ENCODE measurements around the gene TIRAP. TPM values are rescaled to one million over a fixed set of nuclear protein-coding genes. Genes with fewer than 3 reads are reported as not detected.

The TIRAP gene
- total RNA-seq, 2 donors from 2014 or later = 19.8 to 19.9 TPM

DNA sequence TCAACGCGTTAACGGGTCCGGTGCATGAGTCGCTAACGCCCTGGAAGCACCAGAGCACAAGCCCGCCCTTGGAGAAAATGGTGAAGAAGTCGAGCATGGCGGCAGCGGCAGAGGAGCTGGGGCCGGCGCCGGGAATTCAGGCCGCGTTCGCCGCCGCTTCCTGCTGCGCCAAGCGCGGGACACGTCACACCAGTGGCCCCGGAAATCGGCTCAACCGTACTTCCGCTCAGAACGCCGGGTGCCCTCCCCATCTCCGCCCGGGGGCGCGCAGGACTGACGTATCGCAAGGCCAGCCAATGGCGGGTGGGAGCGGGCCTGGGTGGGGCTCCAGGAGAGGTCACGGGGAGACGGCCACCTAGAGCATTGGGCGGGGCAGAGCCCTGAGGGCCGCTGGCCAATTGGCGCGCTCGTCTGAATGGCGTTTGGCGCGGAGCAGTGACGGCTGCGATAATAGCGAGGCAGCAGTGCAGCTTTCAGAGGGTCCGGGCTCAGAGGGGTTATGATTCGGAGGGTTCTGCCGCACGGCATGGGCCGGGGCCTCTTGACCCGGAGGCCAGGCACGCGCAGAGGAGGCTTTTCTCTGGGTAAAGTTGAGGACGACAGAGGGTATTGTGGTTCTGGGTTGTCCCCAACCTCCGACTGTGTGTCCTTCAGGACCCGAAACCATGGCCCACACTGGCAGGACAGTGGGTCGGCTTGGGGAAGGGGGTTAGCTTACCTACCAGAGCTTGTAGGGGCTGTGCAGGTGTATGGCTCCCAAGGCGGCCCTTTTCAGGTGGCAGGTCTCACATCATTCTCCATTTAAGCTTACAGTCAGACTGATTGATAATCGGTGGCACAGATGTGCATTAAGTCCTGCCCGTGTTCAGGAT is 13.9 kb upstream of the TIRAP start, which contains the start of the genes FOXRED1 and SRPRA:
TSS of gene FOXRED1 (plus strand) at position 447 of the 872 bp plus-strand sequence. CDS start at position 500, 53 bp downstream.
TSS of gene SRPRA (minus strand) at position 188 of the 872 bp plus-strand sequence. CDS start at position 97, 91 bp downstream.
- peak; percentile 100 for DNase-seq (ENCODE audit: low spot score)
- no peaks in the 10 kb centered on the region for H3K27me3 Mint-ChIP-seq
- H3K4me1 Mint-ChIP-seq (ENCODE audit: low read depth in 2 of 2) = peaks cover 46 to 55% of the 10 kb centered on the region in 2 donors
- H3K36me3 Mint-ChIP-seq = peaks cover 43% of the 10 kb centered on the region
- ATAC-seq = peak; percentile 100
- H3K9me3 Mint-ChIP-seq = no peaks in the 10 kb centered on the region
- H3K4me3 Mint-ChIP-seq = peak within 1 kb of the TSS; percentile 98
- peak within 1 kb of the TSS; percentile 98 for H3K27ac Mint-ChIP-seq

DNA sequence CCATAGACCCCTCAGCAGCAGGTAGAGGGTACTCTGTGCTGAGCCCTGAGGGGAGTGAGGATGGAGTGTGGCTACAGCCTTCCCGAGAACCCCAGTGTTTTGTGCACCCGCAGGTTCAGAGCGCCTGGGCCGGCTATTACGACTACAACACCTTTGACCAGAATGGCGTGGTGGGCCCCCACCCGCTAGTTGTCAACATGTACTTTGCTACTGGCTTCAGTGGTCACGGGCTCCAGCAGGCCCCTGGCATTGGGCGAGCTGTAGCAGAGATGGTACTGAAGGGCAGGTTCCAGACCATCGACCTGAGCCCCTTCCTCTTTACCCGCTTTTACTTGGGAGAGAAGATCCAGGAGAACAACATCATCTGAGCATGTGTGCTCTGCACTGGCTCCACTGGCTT is 5.6 kb upstream of the TIRAP start:
- no peak overlapping the region for H3K27ac Mint-ChIP-seq
- DNase-seq (ENCODE audit: low spot score) (no peak), ATAC-seq (no peak)
- H3K9me3 Mint-ChIP-seq = no peaks in the 10 kb centered on the region
- no peak overlapping the region for H3K4me3 Mint-ChIP-seq
- H3K36me3 Mint-ChIP-seq = peaks cover 22% of the 10 kb centered on the region
- H3K4me1 Mint-ChIP-seq (ENCODE audit: low read depth in 2 of 2) = peaks cover 32% of the 10 kb centered on the region in 2 donors
- H3K27me3 Mint-ChIP-seq = no peaks in the 10 kb centered on the region

DNA sequence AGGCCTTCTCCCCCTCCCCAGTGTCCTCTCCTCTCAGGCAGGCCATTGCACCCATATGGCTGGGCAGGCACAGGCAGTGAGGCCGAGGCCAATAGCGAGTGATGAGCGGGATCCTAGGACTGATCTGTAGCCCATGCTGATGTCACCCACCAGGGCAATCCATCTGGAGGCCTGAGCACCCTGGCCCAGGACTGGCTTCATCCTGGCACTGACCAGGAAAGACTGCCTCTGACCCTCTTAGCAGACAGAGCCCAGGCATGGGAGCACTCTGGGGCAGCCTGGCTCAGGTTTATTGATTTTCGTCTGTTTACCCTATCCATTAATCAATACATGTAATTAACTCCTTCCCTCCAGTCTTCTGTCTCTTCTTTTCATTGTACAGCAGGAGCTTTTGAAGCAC is 5.1 kb upstream of the TIRAP start:
- ATAC-seq = no peak

DNA sequence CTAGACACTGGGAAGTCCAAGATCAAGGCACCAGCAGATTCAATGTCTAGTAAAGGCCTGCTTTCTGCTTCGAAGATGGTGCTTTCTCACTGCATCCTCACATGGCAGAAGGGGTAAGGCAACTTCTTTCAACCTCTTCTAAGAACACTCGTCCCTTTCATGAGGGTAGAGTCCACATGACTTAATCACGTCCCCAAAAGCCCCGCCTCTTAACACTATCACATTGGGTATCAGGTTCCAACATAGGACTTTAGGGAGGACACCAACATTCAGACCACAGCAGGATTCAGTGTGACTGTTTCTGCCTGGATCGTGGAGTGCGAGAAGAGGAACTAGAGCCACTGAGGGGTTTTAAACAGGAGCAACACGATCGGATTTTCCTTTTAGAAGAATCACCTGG is 3.7 kb upstream of the TIRAP start:
- Mint-ChIP-seq H3K4me1 (ENCODE audit: low read depth in 2 of 2) (peaks cover 38 to 41% of the 10 kb centered on the region in 2 donors), H3K36me3 (peaks cover 13% of the 10 kb centered on the region), H3K4me3 (no peak overlapping the region), H3K9me3 (no peaks in the 10 kb centered on the region), H3K27ac (peak overlapping the region; percentile 87 to 95), H3K27me3 (no peaks in the 10 kb centered on the region)
- no peak for DNase-seq (ENCODE audit: low spot score)
- no peak for ATAC-seq

More for the DNA sequence above, 5.1 kb upstream of the TIRAP start:
- H3K27me3 Mint-ChIP-seq = no peaks in the 10 kb centered on the region
- H3K27ac Mint-ChIP-seq = no peak overlapping the region
- no peaks in the 10 kb centered on the region for H3K9me3 Mint-ChIP-seq
- DNase-seq (ENCODE audit: low spot score) = no peak
- H3K4me3 Mint-ChIP-seq = no peak overlapping the region
- H3K4me1 Mint-ChIP-seq (ENCODE audit: low read depth in 2 of 2) = peaks cover 31 to 34% of the 10 kb centered on the region in 2 donors
- H3K36me3 Mint-ChIP-seq = peaks cover 19% of the 10 kb centered on the region

DNA sequence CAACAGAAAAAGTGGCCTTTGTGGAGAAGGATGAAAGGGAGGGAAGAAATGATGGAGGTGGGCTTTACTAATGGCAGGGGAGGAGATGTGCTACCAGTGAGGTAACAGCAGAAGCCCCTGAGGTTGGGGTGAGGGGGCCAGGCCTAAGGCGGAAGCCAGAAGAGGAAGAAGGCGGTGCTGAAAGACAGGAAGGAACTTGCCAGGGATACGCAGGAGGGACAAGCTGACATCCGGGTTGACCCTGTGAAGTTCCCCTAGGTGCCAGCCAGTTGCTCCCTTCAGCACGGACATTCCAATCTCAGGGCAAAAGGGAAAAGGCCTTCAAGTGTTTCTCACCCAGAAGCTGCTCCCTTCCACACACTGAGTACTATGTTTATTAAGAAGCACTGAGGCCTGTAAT is 2.3 kb upstream of the TIRAP start:
- H3K36me3 Mint-ChIP-seq = peaks cover 4% of the 10 kb centered on the region
- H3K27ac Mint-ChIP-seq = peak overlapping the region; percentile 87 to 95
- DNase-seq (ENCODE audit: low spot score) = no peak
- no peaks in the 10 kb centered on the region for H3K9me3 Mint-ChIP-seq
- H3K4me3 Mint-ChIP-seq = peak overlapping the region; percentile 6
- H3K27me3 Mint-ChIP-seq = no peaks in the 10 kb centered on the region
- H3K4me1 Mint-ChIP-seq (ENCODE audit: low read depth in 2 of 2) = peaks cover 44 to 49% of the 10 kb centered on the region in 2 donors
- no peak for ATAC-seq

DNA sequence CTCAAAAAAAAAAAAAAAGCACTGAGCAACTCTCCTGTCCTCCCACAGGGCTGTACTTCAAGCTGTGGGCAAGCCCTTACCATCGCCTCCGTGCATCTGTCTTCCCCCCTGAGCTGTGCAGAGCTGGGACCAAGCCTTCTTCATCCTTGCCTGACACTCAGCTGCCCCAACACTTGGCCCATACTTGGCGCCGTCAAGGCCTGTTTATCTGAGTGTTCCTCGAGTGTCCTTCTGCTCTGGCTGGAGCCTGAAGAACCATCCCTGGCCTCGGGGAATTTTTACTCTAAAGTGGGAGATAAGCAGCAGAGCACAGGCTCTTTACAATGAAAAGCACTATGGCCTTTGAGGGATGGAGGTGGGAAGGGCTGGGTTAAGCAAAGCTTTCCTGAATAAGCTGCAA is 1.6 kb upstream of the TIRAP start:
- Mint-ChIP-seq H3K9me3 (no peaks in the 10 kb centered on the region), H3K4me1 (ENCODE audit: low read depth in 2 of 2) (peaks cover 40 to 49% of the 10 kb centered on the region in 2 donors), H3K27ac (peak overlapping the region; percentile 63 to 95), H3K36me3 (no peaks in the 10 kb centered on the region), H3K4me3 (peak overlapping the region; percentile 98), H3K27me3 (no peaks in the 10 kb centered on the region)
- ATAC-seq (no peak), DNase-seq (ENCODE audit: low spot score) (no peak)

DNA sequence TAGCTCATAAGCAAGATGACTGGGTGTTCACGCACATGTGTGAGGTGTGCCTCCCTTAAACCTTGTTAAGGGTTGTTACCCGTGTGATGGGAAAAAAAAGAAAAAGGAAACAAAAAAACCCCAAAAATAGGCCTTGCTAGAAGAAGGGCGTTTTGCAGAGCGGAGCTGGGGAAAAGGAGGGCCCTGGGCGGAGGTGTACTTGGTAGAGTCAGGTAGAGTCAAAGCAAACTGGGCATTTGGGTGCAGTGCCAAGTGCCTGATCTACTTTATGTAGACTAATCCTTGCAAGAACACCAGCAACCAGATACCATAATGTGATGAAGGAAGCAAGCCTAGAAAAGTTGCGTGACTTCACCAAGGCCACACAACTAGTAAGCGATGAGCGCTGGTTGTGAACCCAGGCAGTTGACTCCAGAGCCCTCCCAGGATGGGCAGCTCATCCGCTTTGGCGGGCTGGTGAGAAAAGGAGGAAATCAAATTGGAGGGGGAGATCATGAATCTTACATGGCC is 1.2 kb upstream of the TIRAP start:
- H3K4me3 Mint-ChIP-seq = peak overlapping the region; percentile 98
- no peaks in the 10 kb centered on the region for H3K27me3 Mint-ChIP-seq
- ATAC-seq (no peak), DNase-seq (ENCODE audit: low spot score) (no peak)
- H3K27ac Mint-ChIP-seq = peak overlapping the region; percentile 85 to 95
- H3K4me1 Mint-ChIP-seq (ENCODE audit: low read depth in 2 of 2) = peaks cover 41 to 49% of the 10 kb centered on the region in 2 donors
- H3K9me3 Mint-ChIP-seq = no peaks in the 10 kb centered on the region
- H3K36me3 Mint-ChIP-seq = no peaks in the 10 kb centered on the region

DNA sequence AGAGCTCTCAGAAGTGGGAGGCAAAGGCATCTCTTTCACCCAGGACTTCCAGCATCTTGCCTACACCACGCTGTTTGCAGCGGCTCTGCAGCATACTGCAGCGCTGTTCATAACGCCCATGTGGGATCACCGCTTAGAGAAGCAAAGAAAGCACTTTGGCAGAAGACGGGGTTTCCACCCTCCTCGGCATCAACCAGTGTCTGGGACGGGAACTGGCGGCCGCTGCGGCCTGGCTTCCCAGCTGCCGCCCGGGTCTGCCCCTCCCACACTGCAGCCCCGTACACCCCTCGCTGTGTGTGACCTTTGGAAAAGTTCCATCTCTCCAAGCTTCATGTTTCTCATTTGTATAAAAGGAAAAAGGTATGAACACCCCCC is 545 bp upstream of the TIRAP start:
- Mint-ChIP-seq H3K27ac (peak overlapping the region; percentile 85 to 95), H3K9me3 (no peaks in the 10 kb centered on the region), H3K4me1 (ENCODE audit: low read depth in 2 of 2) (peaks cover 43 to 49% of the 10 kb centered on the region in 2 donors), H3K4me3 (peak overlapping the region; percentile 98), H3K27me3 (no peaks in the 10 kb centered on the region), H3K36me3 (no peaks in the 10 kb centered on the region)
- ATAC-seq (peak; percentile 4 to 66), DNase-seq (ENCODE audit: low spot score) (no peak)

DNA sequence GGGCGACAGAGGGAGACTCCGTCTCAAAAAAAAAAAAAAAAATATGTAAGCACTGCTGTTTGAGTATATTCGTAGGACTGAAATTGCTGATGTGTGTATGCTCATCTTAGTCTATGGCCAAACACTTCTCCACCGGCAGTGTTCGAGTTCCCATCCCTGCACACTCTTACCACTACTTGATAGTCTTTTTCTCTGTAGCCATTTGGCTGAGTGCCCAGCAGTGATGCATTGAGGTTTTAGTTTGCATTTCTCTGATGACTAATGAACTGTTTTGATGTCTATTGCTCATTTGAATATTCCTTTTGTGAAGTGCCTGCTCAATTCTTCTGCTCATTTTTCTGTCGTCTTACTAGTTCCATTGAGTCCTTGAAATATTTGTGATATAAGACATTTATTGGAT is 1.9 kb downstream of the TIRAP start:
- H3K36me3 Mint-ChIP-seq = no peaks in the 10 kb centered on the region
- no peaks in the 10 kb centered on the region for H3K9me3 Mint-ChIP-seq
- peak overlapping the region; percentile 98 for H3K4me3 Mint-ChIP-seq
- peaks cover 37 to 42% of the 10 kb centered on the region in 2 donors for H3K4me1 Mint-ChIP-seq (ENCODE audit: low read depth in 2 of 2)
- ATAC-seq (peak in 1 of 2 donors; percentile 47), DNase-seq (ENCODE audit: low spot score) (no peak)
- H3K27me3 Mint-ChIP-seq = no peaks in the 10 kb centered on the region
- H3K27ac Mint-ChIP-seq = peak overlapping the region in 1 of 2 donors; percentile 95

DNA sequence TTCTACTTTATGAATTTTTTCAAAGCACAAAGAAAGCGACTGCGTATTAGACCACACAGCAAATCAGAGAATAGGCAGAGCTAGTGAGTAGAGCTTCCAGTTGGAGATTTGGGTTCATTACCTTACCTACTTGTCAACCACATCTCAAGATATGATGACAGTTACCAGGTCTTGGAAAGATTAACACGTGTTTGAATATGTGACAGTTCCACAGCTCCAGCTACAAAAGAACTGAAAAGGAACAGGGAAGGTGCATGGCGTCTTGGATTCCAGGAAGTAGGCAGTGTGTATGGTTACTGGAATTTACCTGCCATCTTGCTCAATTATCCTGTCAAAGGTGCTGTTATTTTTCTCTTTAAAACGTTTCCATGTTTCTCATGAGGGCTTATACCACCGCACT is 5.3 kb downstream of the TIRAP start:
- no peaks in the 10 kb centered on the region for H3K9me3 Mint-ChIP-seq
- no peak for DNase-seq (ENCODE audit: low spot score)
- no peak overlapping the region for H3K27ac Mint-ChIP-seq
- peaks cover 3% of the 10 kb centered on the region for H3K36me3 Mint-ChIP-seq
- ATAC-seq = no peak
- no peak overlapping the region for H3K4me3 Mint-ChIP-seq
- H3K4me1 Mint-ChIP-seq (ENCODE audit: low read depth in 2 of 2) = peaks cover 18% of the 10 kb centered on the region in 2 donors
- H3K27me3 Mint-ChIP-seq = no peaks in the 10 kb centered on the region

DNA sequence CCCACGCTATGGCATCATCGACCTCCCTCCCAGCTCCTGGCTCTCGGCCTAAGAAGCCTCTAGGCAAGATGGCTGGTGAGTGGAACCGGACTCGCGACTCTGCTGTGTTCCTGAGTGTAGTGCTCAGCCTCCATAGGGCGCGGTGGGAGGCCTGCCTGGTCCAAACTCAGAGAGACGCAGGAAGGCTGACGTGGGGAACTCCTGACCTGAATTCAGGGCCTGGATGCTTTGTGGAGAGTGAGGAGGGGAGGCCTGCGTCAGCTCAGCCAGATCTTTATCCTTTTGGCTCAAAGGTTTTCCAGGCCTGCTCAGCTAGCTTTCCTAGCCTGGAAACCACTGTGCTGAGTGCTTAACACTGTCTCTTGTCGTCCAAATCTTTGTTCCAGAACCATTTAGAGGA is 8.0 kb downstream of the TIRAP start:
- H3K27me3 Mint-ChIP-seq = no peaks in the 10 kb centered on the region
- H3K4me1 Mint-ChIP-seq (ENCODE audit: low read depth in 2 of 2) = peaks cover 11 to 13% of the 10 kb centered on the region in 2 donors
- no peak overlapping the region for H3K27ac Mint-ChIP-seq
- H3K36me3 Mint-ChIP-seq = peaks cover 11% of the 10 kb centered on the region
- H3K4me3 Mint-ChIP-seq = no peak overlapping the region
- H3K9me3 Mint-ChIP-seq = no peaks in the 10 kb centered on the region
- ATAC-seq = no peak
- DNase-seq (ENCODE audit: low spot score) = no peak

DNA sequence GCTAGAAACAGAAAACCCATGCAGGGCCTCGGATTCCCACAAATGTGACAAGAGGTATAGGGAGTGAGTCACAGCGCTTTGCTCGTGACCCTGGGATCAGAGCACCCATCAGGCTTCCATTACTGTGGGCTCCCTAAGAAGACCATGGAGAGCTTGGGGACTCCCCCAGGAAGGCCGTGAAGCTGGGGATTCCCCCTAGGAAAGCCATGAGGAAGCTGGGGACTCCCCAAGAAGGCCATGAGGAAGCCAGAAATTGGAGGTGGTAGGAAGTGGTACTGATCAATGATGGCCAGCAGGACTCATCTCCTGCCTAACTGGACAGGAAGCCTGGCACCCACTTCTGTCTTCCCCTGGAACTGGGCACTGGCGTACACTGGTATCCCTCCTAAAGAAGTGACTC is 10.8 kb downstream of the TIRAP start:
- DNase-seq (ENCODE audit: low spot score) = no peak
- ATAC-seq = peak; percentile 44 to 72
- H3K4me3 Mint-ChIP-seq = no peak overlapping the region
- peaks cover 11 to 15% of the 10 kb centered on the region in 2 donors for H3K4me1 Mint-ChIP-seq (ENCODE audit: low read depth in 2 of 2)
- no peaks in the 10 kb centered on the region for H3K27me3 Mint-ChIP-seq
- H3K27ac Mint-ChIP-seq = peak overlapping the region; percentile 5 to 10
- peaks cover 14% of the 10 kb centered on the region for H3K36me3 Mint-ChIP-seq
- no peaks in the 10 kb centered on the region for H3K9me3 Mint-ChIP-seq

DNA sequence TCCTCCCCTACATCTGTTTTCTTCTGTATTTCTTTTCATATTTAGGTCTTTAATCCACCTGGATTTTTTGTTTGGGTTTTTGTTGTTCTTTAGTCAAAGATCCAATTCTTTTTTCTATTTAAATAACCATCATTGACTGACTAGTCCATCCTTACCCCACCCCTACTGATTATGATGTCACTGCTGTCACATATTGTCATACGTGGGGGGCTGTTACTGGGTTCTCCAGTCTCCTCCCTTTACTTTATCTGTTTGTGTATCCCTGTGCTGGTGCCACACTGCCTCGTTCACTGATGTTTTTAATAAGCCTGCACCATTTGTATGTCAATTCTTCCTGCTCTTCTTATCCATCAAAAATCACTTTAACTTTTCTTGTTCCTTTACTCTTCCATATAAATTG is 14.1 kb downstream of the TIRAP start:
- DNase-seq (ENCODE audit: low spot score) (no peak), ATAC-seq (no peak)
- H3K4me3 Mint-ChIP-seq = no peak overlapping the region
- peaks cover 14% of the 10 kb centered on the region for H3K36me3 Mint-ChIP-seq
- no peaks in the 10 kb centered on the region for H3K27me3 Mint-ChIP-seq
- H3K9me3 Mint-ChIP-seq = no peaks in the 10 kb centered on the region
- peaks cover 11 to 15% of the 10 kb centered on the region in 2 donors for H3K4me1 Mint-ChIP-seq (ENCODE audit: low read depth in 2 of 2)
- no peak overlapping the region for H3K27ac Mint-ChIP-seq
